Measurements from ENCODE around the gene PHF11.
A peak's percentile ranks its signal among the peaks of the same experiment; 100 is the strongest.

The PHF11 gene

GRCh38 chr13:49503951-49504350, 8.2 kb downstream of the PHF11 start:
- Histone ChIP-seq H3K27ac (no peak overlapping the region), H4K20me1 (peaks cover 0 to 7% (median 0%) of the 10 kb centered on the region in 11 experiments; a peak in 2 of 22 replicates), H3K9ac (no peak overlapping the region), H3K4me2 (no peak overlapping the region), H3K27me3 (no peaks in the 10 kb centered on the region), H3K4me1 (peaks cover 0 to 10% (median under 1%) of the 10 kb centered on the region in 10 experiments; a peak in 3 of 20 replicates), H3K9me3 (replicated peaks in 1 of 11) (peaks cover 0 to 17% (median 3%) of the 10 kb centered on the region in 11 experiments; a peak in 11 of 22 replicates), H3K4me3 (no peak overlapping the region), H3K36me3 (peaks cover 29 to 87% (median 68%) of the 10 kb centered on the region in 11 experiments)
- no peak for TF ChIP-seq Cebpa-rat (IDR thresholded peaks at IDR 0.05)

- Histone ChIP-seq H3K9ac (no peak overlapping the region), H3K27ac (no peak overlapping the region), H3K4me1 (peaks cover 0 to 9% (median 0%) of the 10 kb centered on the region in 10 experiments; a peak in 4 of 20 replicates), H3K27me3 (no peaks in the 10 kb centered on the region), H3K4me2 (no peak overlapping the region), H3K36me3 (peaks cover 77 to 96% (median 92%) of the 10 kb centered on the region in 11 experiments), H3K4me3 (no peak overlapping the region), H4K20me1 (no peaks in the 10 kb centered on the region; a peak in 1 of 22 replicates), H3K9me3 (replicated peaks in 1 of 11) (peaks cover 0 to 18% (median 13%) of the 10 kb centered on the region in 11 experiments; a peak in 17 of 22 replicates)
- no peak for TF ChIP-seq Cebpa-rat (IDR thresholded peaks at IDR 0.05)
Measured at GRCh38 chr13:49512578-49512977, 16.8 kb downstream of the PHF11 start.

GRCh38 chr13:49516467-49516866, 20.7 kb downstream of the PHF11 start:
- Histone ChIP-seq H3K4me1 (peaks cover 0 to 10% (median 0%) of the 10 kb centered on the region in 10 experiments; a peak in 2 of 20 replicates), H3K36me3 (peaks cover 88 to 100% (median 97%) of the 10 kb centered on the region in 11 experiments), H3K9me3 (replicated peaks in 1 of 11) (no peaks in the 10 kb centered on the region), H4K20me1 (peaks cover 0 to 3% (median 0%) of the 10 kb centered on the region in 11 experiments; a peak in 2 of 22 replicates), H3K27me3 (no peaks in the 10 kb centered on the region), H3K4me3 (no peak overlapping the region), H3K27ac (no peak overlapping the region), H3K9ac (no peak overlapping the region), H3K4me2 (no peak overlapping the region)
- no peak for TF ChIP-seq Cebpa-rat (IDR thresholded peaks at IDR 0.05)

GRCh38 chr13:49517461-49517860, 21.7 kb downstream of the PHF11 start:
- H3K4me3 ChIP-seq, result no peak overlapping the region
- peaks cover 0 to 3% (median 0%) of the 10 kb centered on the region in 11 experiments; a peak in 2 of 22 replicates for H4K20me1 ChIP-seq
- H3K27ac ChIP-seq, result 0 out of 22 replicates have a peak overlapping the region, but pooled peaks of 1 of the 11 experiments have one; percentile 17
- H3K9me3 ChIP-seq (replicated peaks in 1 of 11), result no peaks in the 10 kb centered on the region
- TF ChIP-seq Cebpa-rat (IDR thresholded peaks at IDR 0.05), result no peak
- H3K4me2 ChIP-seq, result no peak overlapping the region
- no peaks in the 10 kb centered on the region for H3K27me3 ChIP-seq
- H3K4me1 ChIP-seq, result peaks cover 0 to 10% (median 0%) of the 10 kb centered on the region in 10 experiments; a peak in 2 of 20 replicates
- peaks cover 92 to 100% (median 99%) of the 10 kb centered on the region in 11 experiments for H3K36me3 ChIP-seq
- no peak overlapping the region for H3K9ac ChIP-seq

GRCh38 chr13:49521224-49521623, 25.5 kb downstream of the PHF11 start:
- Histone ChIP-seq H3K27me3 (no peaks in the 10 kb centered on the region), H3K9ac (no peak overlapping the region), H3K4me1 (peaks cover 0 to 21% (median 3%) of the 10 kb centered on the region in 10 experiments; a peak in 7 of 20 replicates), H3K9me3 (replicated peaks in 1 of 11) (no peaks in the 10 kb centered on the region), H3K4me2 (no peak overlapping the region), H3K27ac (no peak overlapping the region), H4K20me1 (peaks cover 0 to 3% (median 0%) of the 10 kb centered on the region in 11 experiments; a peak in 2 of 22 replicates), H3K4me3 (no peak overlapping the region), H3K36me3 (peaks cover 78 to 99% (median 92%) of the 10 kb centered on the region in 11 experiments)
- no peak for TF ChIP-seq Cebpa-rat (IDR thresholded peaks at IDR 0.05)

GRCh38 chr13:49524740-49525501, 29.2 kb downstream of the PHF11 start:
- Histone ChIP-seq H3K36me3 (peaks cover 58 to 91% (median 78%) of the 10 kb centered on the region in 11 experiments), H3K9ac (no peak overlapping the region), H3K4me3 (no peak overlapping the region), H3K27me3 (no peaks in the 10 kb centered on the region), H3K4me1 (peaks cover 28 to 47% (median 37%) of the 10 kb centered on the region in 10 experiments), H4K20me1 (peaks cover 0 to 3% (median 0%) of the 10 kb centered on the region in 11 experiments; a peak in 1 of 22 replicates), H3K27ac (peak overlapping the region in 4 of 11 experiments; percentile 4 to 39 (median 27); a peak in 2 of 22 replicates), H3K9me3 (replicated peaks in 1 of 11) (peaks cover 0 to 3% (median 0%) of the 10 kb centered on the region in 11 experiments; a peak in 1 of 22 replicates), H3K4me2 (peak overlapping the region in 1 of 11 experiments; percentile 11; a peak in 2 of 22 replicates)
- no peak for TF ChIP-seq Cebpa-rat (IDR thresholded peaks at IDR 0.05)

GRCh38 chr13:49527123-49527522, 31.4 kb downstream of the PHF11 start:
- Histone ChIP-seq H3K4me1 (peaks cover 47 to 68% (median 58%) of the 10 kb centered on the region in 10 experiments), H3K4me3 (no peak overlapping the region), H3K9me3 (replicated peaks in 1 of 11) (peaks cover 0 to 3% (median 0%) of the 10 kb centered on the region in 11 experiments; a peak in 1 of 22 replicates), H3K36me3 (peaks cover 37 to 69% (median 60%) of the 10 kb centered on the region in 11 experiments), H3K9ac (peak overlapping the region in 4 of 11 experiments; percentile 26 to 56 (median 41); a peak in 6 of 22 replicates), H4K20me1 (no peaks in the 10 kb centered on the region), H3K4me2 (peak overlapping the region; percentile 5 to 84 (median 46); a peak in 19 of 22 replicates), H3K27ac (peak overlapping the region in 10 of 11 experiments; percentile 5 to 96 (median 86); a peak in 16 of 22 replicates), H3K27me3 (no peaks in the 10 kb centered on the region)
- TF ChIP-seq Cebpa-rat (IDR thresholded peaks at IDR 0.05), result peak in 6 of 11 experiments; percentile 23 to 88 (median 74); a peak in 8 of 22 replicates

GRCh38 chr13:49528161-49528560, 32.4 kb downstream of the PHF11 start:
- Histone ChIP-seq H3K27me3 (no peaks in the 10 kb centered on the region), H3K36me3 (peaks cover 27 to 59% (median 50%) of the 10 kb centered on the region in 11 experiments; a peak in 21 of 22 replicates), H3K4me2 (peak overlapping the region; percentile 23 to 84 (median 50); a peak in 21 of 22 replicates), H3K4me3 (no peak overlapping the region), H3K9me3 (replicated peaks in 1 of 11) (peaks cover 0 to 3% (median 0%) of the 10 kb centered on the region in 11 experiments; a peak in 1 of 22 replicates), H3K4me1 (peaks cover 56 to 79% (median 69%) of the 10 kb centered on the region in 10 experiments), H4K20me1 (no peaks in the 10 kb centered on the region), H3K9ac (peak overlapping the region in 5 of 11 experiments; percentile 1 to 48 (median 21); a peak in 6 of 22 replicates), H3K27ac (peak overlapping the region; percentile 5 to 96 (median 85); a peak in 19 of 22 replicates)
- no peak for TF ChIP-seq Cebpa-rat (IDR thresholded peaks at IDR 0.05)
